Pancreas (tissue), 10 donors: Measurements from ENCODE around the gene MAP1LC3A. TPM values are rescaled to one million over a fixed set of nuclear protein-coding genes. Genes with fewer than 3 reads are reported as not detected.

Experiments
- ATAC-seq, 4 donors: fragments of 200-7000 bp; cut with Tn5 transposase; one replicate each; pipeline versions ENCODE4 v1.8.0 to v1.9.1; 2020; ENCODE audit warnings: mild to moderate bottlenecking in 4 of 4, moderate library complexity in 4 of 4
- DNase-seq, 6 donors: peaks; one replicate each; pipeline ENCODE4 v3.0.0-alpha.2; 2020
- FAIRE-seq: peaks from 2 replicates; lab custom pipeline; 2012; peaks lifted over from hg19 to GRCh38; lab: Jason Lieb, UNC
- H3K27ac ChIP-seq, 4 donors: fragments of 200-600 bp; sonication (generic); 1 replicate in 3 of 4; 2 replicates in 1 of 4; pipeline versions ENCODE4 v1.5.0 to v1.8.0; 2020
- H3K27me3 ChIP-seq, 4 donors: fragments of 200-600 bp; one replicate each; pipeline ENCODE4 v1.8.0; 2021
- H3K36me3 ChIP-seq, 3 donors: fragments of 200-600 bp; sonication (generic) in 1 of 3; one replicate each; pipeline versions ENCODE4 v1.5.0 to v1.8.0; 2020 to 2021
- H3K4me1 ChIP-seq, 3 donors: fragments of 200-600 bp; one replicate each; pipeline ENCODE4 v1.8.0; 2021
- H3K4me3 ChIP-seq, 4 donors: fragments of 200-600 bp; sonication (generic) in 2 of 4; one replicate each; pipeline versions ENCODE4 v1.5.0 to v1.8.0; 2020 to 2021
- H3K9me3 ChIP-seq, 4 donors: fragments of 200-600 bp; one replicate each; pipeline ENCODE4 v1.8.0; 2021
- WGBS, 2 donors: extraction: QIAGEN DNeasy Blood & Tissue Kit; methylation state at CpG; one replicate each; pipeline ENCODE4 v1.1.7; 2013; 5-methylcytosine and 5-hydroxymethylcytosine counted together
- intact Hi-C, 3 donors: fragments of 100-400 bp; cut with DNase I; formaldehyde crosslinking; loops; one replicate each; pipeline versions ENCODE4 v1.11.1 to v1.14.2; 2022
- polyA plus RNA-seq, 2 donors: library from polyadenylated mRNA; stranded (reverse); fragments of 200-250 nt; gene quantifications; one replicate each; pipeline ENCODE4 v1.2.3, GENCODE V29; 2013
- total RNA-seq, 6 donors: library from RNA; stranded (reverse); fragmentation: NEBNext Ultra II Directional in 4 of 6; extraction: Animal tissue kit (Norgen Biotek cat#: 25700) in 4 of 6; gene quantifications; one replicate each; pipeline versions ENCODE4 v1.2.1 to v1.2.4, GENCODE V29; 2021 to 2023
- TF ChIP-seq, protein P1 (sequence below), 4 donors: fragments of 200-600 bp; sonication (generic) in 3 of 4; IDR thresholded peaks; one replicate each; pipeline versions ENCODE4 v1.5.0 to v1.8.0; 2021; ENCODE audit warnings: antibody characterized with exemption in 4 of 4
- donor health status: healthy with polysubstance abuse.
- donor health status: DM: no; HTN: no; CAD: no; lungs with moderate emphysema.
- donor health status: DM: no; HTN: no; CAD: no.
- donor health status: control.
- donor health status: control.
- donor health status: Bipolar disorder and iron deficiency.
- donor health status: DM: yes; HTN: yes; CAD: no.
- donor health status: DM: no; HTN: no; CAD: no.
- donor health status: DM: no; HTN: no; CAD: no.
- donor health status: DM: yes; HTN: yes; CAD: no.

The MAP1LC3A gene
- total and polyA plus RNA-seq, 8 donors: 9.4 to 94.2 (median 14.0) TPM

DNA sequence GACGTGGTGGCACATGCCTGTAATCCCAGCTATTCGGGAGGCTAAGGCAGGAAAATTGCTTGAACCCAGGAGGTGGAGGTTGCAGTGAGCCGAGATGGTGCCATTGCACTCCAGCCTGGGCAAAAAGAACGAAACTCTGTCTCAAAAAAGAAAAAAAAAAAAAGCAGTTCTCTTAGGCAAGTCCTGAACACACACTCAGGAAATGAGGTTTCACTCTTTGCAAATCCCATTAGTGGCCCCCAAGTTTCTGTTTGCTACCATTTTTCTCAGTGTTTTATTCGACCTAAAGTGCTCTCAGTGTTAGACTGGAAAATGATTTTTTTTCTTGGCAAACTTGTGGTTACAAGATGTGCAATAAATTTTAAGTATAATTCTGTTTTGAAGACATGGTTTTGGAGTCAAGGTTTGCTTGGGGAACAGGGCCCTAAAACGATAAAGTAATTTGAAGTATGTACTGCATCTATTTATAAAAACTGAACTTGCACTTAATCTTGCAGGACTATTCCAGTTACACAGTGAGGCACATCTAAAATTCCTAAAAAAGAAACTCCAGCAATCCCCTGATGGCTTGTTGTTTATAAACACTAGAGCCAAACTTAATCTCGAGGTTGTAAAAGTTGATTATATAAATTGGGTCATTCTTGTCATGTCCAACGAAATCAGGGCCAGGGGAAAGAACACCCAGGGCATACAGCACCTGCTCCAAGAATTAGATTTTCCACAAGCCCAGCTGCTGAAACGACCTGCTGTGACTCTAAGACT, 42.6 kb downstream of the MAP1LC3A start:
- no peaks in the 10 kb centered on the region for H3K9me3 ChIP-seq
- ATAC-seq (no peak), FAIRE-seq (no peak), DNase-seq (no peak)
- H3K27me3 ChIP-seq: no peaks in the 10 kb centered on the region
- no peak overlapping the region for H3K4me3 ChIP-seq
- H3K27ac ChIP-seq: no peak overlapping the region
- H3K36me3 ChIP-seq: no peaks in the 10 kb centered on the region
- TF ChIP-seq, protein P1, sequence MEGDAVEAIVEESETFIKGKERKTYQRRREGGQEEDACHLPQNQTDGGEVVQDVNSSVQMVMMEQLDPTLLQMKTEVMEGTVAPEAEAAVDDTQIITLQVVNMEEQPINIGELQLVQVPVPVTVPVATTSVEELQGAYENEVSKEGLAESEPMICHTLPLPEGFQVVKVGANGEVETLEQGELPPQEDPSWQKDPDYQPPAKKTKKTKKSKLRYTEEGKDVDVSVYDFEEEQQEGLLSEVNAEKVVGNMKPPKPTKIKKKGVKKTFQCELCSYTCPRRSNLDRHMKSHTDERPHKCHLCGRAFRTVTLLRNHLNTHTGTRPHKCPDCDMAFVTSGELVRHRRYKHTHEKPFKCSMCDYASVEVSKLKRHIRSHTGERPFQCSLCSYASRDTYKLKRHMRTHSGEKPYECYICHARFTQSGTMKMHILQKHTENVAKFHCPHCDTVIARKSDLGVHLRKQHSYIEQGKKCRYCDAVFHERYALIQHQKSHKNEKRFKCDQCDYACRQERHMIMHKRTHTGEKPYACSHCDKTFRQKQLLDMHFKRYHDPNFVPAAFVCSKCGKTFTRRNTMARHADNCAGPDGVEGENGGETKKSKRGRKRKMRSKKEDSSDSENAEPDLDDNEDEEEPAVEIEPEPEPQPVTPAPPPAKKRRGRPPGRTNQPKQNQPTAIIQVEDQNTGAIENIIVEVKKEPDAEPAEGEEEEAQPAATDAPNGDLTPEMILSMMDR (IDR thresholded peaks at IDR 0.05): no peak
- peaks cover 0 to 10% (median 0%) of the 10 kb centered on the region in 3 donors for H3K4me1 ChIP-seq
- intact Hi-C loops: no loop called here
- WGBS, 2 donors: 62 to 73% methylated on average over 9 of the region's 9 CpGs

DNA sequence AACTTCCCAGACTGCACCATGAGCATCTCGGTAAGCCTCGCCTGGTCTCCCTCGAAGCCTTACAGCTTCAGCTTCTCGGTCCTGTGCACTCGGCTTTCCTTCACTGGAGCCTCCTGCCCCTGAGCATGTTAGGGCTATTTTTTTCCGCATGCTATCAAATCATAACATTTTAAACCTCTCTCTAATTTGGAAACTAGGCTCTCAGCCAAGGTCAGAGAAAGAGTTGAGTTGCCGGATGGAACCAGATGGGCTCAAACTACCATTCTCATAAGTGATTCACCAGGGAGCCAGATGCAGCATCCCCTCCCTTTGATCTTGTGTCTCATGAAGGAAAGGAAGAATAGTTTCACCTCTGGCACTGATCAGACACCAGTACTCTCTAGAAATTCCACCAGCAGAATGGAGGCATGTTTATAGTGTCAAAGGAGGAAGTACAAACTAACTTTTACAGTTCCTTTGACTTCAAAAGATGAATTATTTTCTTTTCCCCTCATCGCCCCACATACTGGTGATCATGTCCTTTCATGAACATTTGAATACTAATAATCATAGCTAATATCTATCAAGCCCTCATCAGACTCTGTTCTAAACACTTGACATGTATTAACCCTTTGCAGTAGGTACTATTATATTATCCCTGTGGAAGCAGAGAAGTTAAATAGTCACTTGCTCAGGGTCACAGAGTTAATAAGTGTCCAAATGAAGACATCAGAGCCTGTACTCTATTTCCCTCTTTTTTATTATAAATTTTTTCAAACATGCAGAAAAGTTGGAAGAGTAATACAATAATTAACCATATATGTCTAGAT, 46.7 kb downstream of the MAP1LC3A start:
- Histone ChIP-seq H3K4me3 (no peak overlapping the region), H3K4me1 (peaks cover 0 to 10% (median 0%) of the 10 kb centered on the region in 3 donors), H3K9me3 (no peaks in the 10 kb centered on the region), H3K27me3 (no peaks in the 10 kb centered on the region), H3K27ac (peak overlapping the region in 2 of 4 donors; percentile 9 to 28), H3K36me3 (no peaks in the 10 kb centered on the region)
- intact Hi-C loops: no loop called here
- ATAC-seq (peak in 3 of 4 donors; percentile 40 to 51 (median 41)), DNase-seq (no peak), FAIRE-seq (no peak)
- 53 to 62% methylated on average over 8 of the region's 8 CpGs for WGBS, 2 donors
- TF ChIP-seq, protein P1 (IDR thresholded peaks at IDR 0.05): no peak

DNA sequence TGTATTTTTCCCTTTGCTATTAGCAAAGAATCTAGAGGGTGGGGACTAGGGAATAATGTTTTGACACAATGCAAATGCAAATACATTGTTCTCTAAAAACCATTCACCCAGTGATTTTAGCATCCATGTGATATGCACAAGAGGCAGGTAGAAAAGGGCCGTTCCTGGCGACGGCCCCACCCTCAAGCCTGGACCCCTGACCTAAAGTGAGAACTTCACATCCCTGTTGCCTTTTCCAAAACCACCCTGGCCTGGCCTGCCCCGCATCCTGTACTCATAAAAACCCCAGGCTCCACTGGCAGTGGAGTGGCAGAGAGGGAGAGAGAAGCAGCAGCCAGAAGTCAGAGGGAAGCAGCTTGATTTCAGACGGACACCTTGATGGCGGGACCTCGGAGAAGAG, 48.5 kb downstream of the MAP1LC3A start:
- Histone ChIP-seq H3K4me1 (peaks cover 0 to 10% (median 0%) of the 10 kb centered on the region in 3 donors), H3K27ac (no peak overlapping the region), H3K36me3 (no peaks in the 10 kb centered on the region), H3K9me3 (no peaks in the 10 kb centered on the region), H3K4me3 (no peak overlapping the region), H3K27me3 (no peaks in the 10 kb centered on the region)
- TF ChIP-seq, protein P1 (IDR thresholded peaks at IDR 0.05): no peak
- intact Hi-C loops: no loop called here
- 96 to 99% methylated on average over 7 of the region's 7 CpGs for WGBS, 2 donors
- DNase-seq: no peak
- FAIRE-seq: no peak
- no peak for ATAC-seq

Other genes starting within 250 kb of the MAP1LC3A start
- gene ITCH, start 195.4 kb upstream of the MAP1LC3A start, total RNA-seq: 10 to 100 TPM; 19.6 to 37.0 (median 23.4) TPM
- 1 to 10 TPM; 5.7 to 8.2 TPM for gene ITCH, start 195.4 kb upstream of the MAP1LC3A start, polyA plus RNA-seq
- 10 to 100 TPM; 26.9 to 57.2 (median 38.5) TPM for gene DYNLRB1, start 42.3 kb upstream of the MAP1LC3A start, total RNA-seq
- 100 to 1,000 TPM; 129 to 178 TPM for gene DYNLRB1, start 42.3 kb upstream of the MAP1LC3A start, polyA plus RNA-seq
- 10 to 100 TPM in 1 of 6 donors, 1 to 10 TPM in 5; 4.1 to 11.3 (median 7.7) TPM for gene PIGU, start 118.4 kb downstream of the MAP1LC3A start, total RNA-seq
- 10 to 100 TPM; 12.2 to 20.4 TPM for gene PIGU, start 118.4 kb downstream of the MAP1LC3A start, polyA plus RNA-seq
- gene TP53INP2, start 145.6 kb downstream of the MAP1LC3A start, total RNA-seq: 1 to 10 TPM; 3.8 to 7.1 (median 4.6) TPM
- 1 to 10 TPM; 4.8 to 7.9 TPM for gene TP53INP2, start 145.6 kb downstream of the MAP1LC3A start, polyA plus RNA-seq